NK-92 treated with Interleukin-12 subunit alpha and Interleukin-12 subunit beta, amount 100 ng/mL, for 24 hours (cell line): Measurements from ENCODE around the gene C1QTNF4.
A peak's percentile ranks its signal among the peaks of the same experiment; 100 is the strongest.

Experiments
- DNase-seq: peaks from one replicate; lab custom pipeline; 2025; lab: John Stamatoyannopoulos, UW

Gene C1QTNF4

GRCh38 chr11:47592970-47593369 lies 1.2 kb downstream of the C1QTNF4 start:
- no peak for DNase-seq

- no peak for DNase-seq
Observed at GRCh38 chr11:47592251-47592650, 2.0 kb downstream of the C1QTNF4 start.

- DNase-seq = no peak
Observed at GRCh38 chr11:47591764-47592163, 2.4 kb downstream of the C1QTNF4 start.

- no peak for DNase-seq
Observed at GRCh38 chr11:47589977-47590861, 4.0 kb downstream of the C1QTNF4 start.

- no peak for DNase-seq
Observed at GRCh38 chr11:47589584-47589976, 4.6 kb downstream of the C1QTNF4 start.

- DNase-seq = no peak
Observed at GRCh38 chr11:47589118-47589517, 5.1 kb downstream of the C1QTNF4 start.

- DNase-seq = no peak
Observed at GRCh38 chr11:47587723-47588326, 6.4 kb downstream of the C1QTNF4 start.

GRCh38 chr11:47587039-47587716 lies 7.0 kb downstream of the C1QTNF4 start:
- DNase-seq = no peak

GRCh38 chr11:47586098-47586855 lies 7.9 kb downstream of the C1QTNF4 start, which contains the start of gene FAM180B:
Gene FAM180B, plus strand, starts transcription at chr11:47586678. Its CDS starts 91 bp downstream, at chr11:47586769.
- no peak for DNase-seq

- no peak for DNase-seq
Observed at GRCh38 chr11:47583844-47584243, 10.4 kb downstream of the C1QTNF4 start.

GRCh38 chr11:47578524-47579494 lies 15.4 kb downstream of the C1QTNF4 start, which contains the start of the genes KBTBD4 and NDUFS3:
Gene KBTBD4, minus strand, starts transcription at chr11:47578970. Its CDS starts 19 bp downstream, at chr11:47578951.
Gene NDUFS3, plus strand, starts transcription at chr11:47579074. Its CDS starts 18 bp downstream, at chr11:47579092.
- peak; percentile 68 for DNase-seq

GRCh38 chr11:47577460-47578041 lies 16.7 kb downstream of the C1QTNF4 start:
- DNase-seq = no peak

- no peak for DNase-seq
Observed at GRCh38 chr11:47573321-47573720, 20.9 kb downstream of the C1QTNF4 start.

- no peak for DNase-seq
Observed at GRCh38 chr11:47572715-47573255, 21.4 kb downstream of the C1QTNF4 start.

GRCh38 chr11:47571895-47572294 lies 22.3 kb downstream of the C1QTNF4 start:
- DNase-seq = no peak

GRCh38 chr11:47571357-47571729 lies 22.9 kb downstream of the C1QTNF4 start:
- no peak for DNase-seq

GRCh38 chr11:47570651-47571356 lies 23.4 kb downstream of the C1QTNF4 start:
- DNase-seq = no peak

GRCh38 chr11:47569646-47570045 lies 24.6 kb downstream of the C1QTNF4 start:
- DNase-seq = no peak

- DNase-seq = no peak
Observed at GRCh38 chr11:47566149-47566698, 28.0 kb downstream of the C1QTNF4 start.
